Superior temporal gyrus (tissue), 1 donor: Measurements from ENCODE around the gene CDH11.

Experiments
- DNase-seq: peaks from one replicate; pipeline ENCODE4 v3.0.0-alpha.2; 2016; ENCODE audit errors: extremely low spot score

CDH11 gene

GRCh38 chr16:64916051-64916450 lies 205.8 kb downstream of the CDH11 start:
- DNase-seq, result no peak

GRCh38 chr16:64910356-64910755 lies 211.5 kb downstream of the CDH11 start:
- peak; percentile 48 for DNase-seq

- DNase-seq, result no peak
Measured at GRCh38 chr16:64907844-64908243, 214.0 kb downstream of the CDH11 start.

- no peak for DNase-seq
Measured at GRCh38 chr16:64903770-64904169, 218.1 kb downstream of the CDH11 start.

GRCh38 chr16:64900517-64900916 lies 221.3 kb downstream of the CDH11 start:
- no peak for DNase-seq

- DNase-seq, result no peak
Measured at GRCh38 chr16:64900019-64900418, 221.8 kb downstream of the CDH11 start.

GRCh38 chr16:64898159-64898558 lies 223.7 kb downstream of the CDH11 start:
- DNase-seq, result no peak
